Upper lobe of right lung (tissue), 1 donor: ENCODE data around the gene SIGLEC6. TPM values are rescaled to one million over a fixed set of nuclear protein-coding genes. Genes with fewer than 3 reads are reported as not detected.
A peak's percentile ranks its signal among the peaks of the same experiment; 100 is the strongest.

ENCODE experiments used
- ATAC-seq: fragments of 200-7000 bp; cut with Tn5 transposase; one replicate; pipeline ENCODE4 v1.9.1; 2020; ENCODE audit warnings: mild to moderate bottlenecking, moderate library complexity
- DNase-seq: peaks from one replicate; pipeline ENCODE4 v3.0.0-alpha.2; 2020
- H3K27ac ChIP-seq: fragments of 200-600 bp; one replicate; pipeline ENCODE4 v1.8.0; 2022
- H3K27me3 ChIP-seq: fragments of 200-600 bp; one replicate; pipeline ENCODE4 v1.8.0; 2022; ENCODE audit warnings: mild to moderate bottlenecking
- H3K36me3 ChIP-seq: fragments of 200-600 bp; one replicate; pipeline ENCODE4 v1.8.0; 2022
- H3K4me1 ChIP-seq: fragments of 200-600 bp; one replicate; pipeline ENCODE4 v1.8.0; 2022
- H3K4me3 ChIP-seq: fragments of 200-600 bp; one replicate; pipeline ENCODE4 v1.8.0; 2022; ENCODE audit warnings: mild to moderate bottlenecking
- H3K9me3 ChIP-seq: fragments of 200-600 bp; one replicate; pipeline ENCODE4 v1.8.0; 2022
- intact Hi-C: fragments of 100-400 bp; cut with DNase I; formaldehyde crosslinking; loops from one replicate; pipeline ENCODE4 v1.11.0; 2022
- total RNA-seq: library from RNA; stranded (reverse); fragmentation: NEBNext Ultra II Directional; extraction: Animal tissue kit (Norgen Biotek cat#: 25700); gene quantifications from one replicate; pipeline ENCODE4 v1.2.1, GENCODE V29; 2021
- TF ChIP-seq, protein P1 (sequence below): fragments of 200-600 bp; IDR thresholded peaks from one replicate; pipeline ENCODE4 v1.8.0; 2022; ENCODE audit warnings: antibody characterized with exemption
- donor health status: DM: no; HTN: yes; CAD: no; lungs with severe emphysema.

Gene SIGLEC6
- total RNA-seq, 1 donor from 2014 or later = 9.4 TPM

DNA sequence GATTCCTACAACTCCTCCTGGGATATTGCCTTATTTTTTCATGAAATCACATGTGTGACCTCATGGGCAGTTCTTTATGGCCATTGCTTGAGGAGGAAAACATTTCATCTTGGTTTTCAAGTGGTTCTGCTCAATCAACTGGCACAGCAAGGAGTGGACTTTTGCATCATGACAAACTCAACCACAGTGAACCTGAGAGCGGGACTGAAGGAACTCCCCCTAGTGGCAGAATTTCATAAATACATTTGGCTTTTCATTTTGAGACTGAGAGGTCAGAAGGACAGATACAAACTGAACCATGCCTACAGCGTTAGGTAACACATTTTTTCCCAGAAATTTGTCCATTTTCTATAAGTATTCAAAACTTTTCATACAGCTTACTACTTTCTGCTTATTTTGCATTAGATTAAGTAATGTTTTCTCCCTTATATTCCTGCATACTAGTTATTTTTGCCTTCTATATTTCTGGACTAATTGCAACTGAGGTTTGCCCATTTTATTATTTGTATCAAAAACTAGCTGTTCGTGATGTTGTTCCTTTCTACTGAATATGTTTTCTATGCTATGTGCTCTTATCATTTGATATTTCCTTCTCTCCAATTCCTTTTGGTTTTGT lies 16.5 kb downstream of the SIGLEC6 start:
- intact Hi-C loops = no loop called here
- no peak for DNase-seq
- no peaks in the 10 kb centered on the region for H3K9me3 ChIP-seq
- no peaks in the 10 kb centered on the region for H3K36me3 ChIP-seq
- no peaks in the 10 kb centered on the region for H3K4me1 ChIP-seq
- H3K4me3 ChIP-seq = no peak overlapping the region
- no peak overlapping the region for H3K27ac ChIP-seq
- TF ChIP-seq, protein P1, sequence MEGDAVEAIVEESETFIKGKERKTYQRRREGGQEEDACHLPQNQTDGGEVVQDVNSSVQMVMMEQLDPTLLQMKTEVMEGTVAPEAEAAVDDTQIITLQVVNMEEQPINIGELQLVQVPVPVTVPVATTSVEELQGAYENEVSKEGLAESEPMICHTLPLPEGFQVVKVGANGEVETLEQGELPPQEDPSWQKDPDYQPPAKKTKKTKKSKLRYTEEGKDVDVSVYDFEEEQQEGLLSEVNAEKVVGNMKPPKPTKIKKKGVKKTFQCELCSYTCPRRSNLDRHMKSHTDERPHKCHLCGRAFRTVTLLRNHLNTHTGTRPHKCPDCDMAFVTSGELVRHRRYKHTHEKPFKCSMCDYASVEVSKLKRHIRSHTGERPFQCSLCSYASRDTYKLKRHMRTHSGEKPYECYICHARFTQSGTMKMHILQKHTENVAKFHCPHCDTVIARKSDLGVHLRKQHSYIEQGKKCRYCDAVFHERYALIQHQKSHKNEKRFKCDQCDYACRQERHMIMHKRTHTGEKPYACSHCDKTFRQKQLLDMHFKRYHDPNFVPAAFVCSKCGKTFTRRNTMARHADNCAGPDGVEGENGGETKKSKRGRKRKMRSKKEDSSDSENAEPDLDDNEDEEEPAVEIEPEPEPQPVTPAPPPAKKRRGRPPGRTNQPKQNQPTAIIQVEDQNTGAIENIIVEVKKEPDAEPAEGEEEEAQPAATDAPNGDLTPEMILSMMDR = peak; percentile 82
- ATAC-seq = peak; percentile 83
- H3K27me3 ChIP-seq = peaks cover 17% of the 10 kb centered on the region

DNA sequence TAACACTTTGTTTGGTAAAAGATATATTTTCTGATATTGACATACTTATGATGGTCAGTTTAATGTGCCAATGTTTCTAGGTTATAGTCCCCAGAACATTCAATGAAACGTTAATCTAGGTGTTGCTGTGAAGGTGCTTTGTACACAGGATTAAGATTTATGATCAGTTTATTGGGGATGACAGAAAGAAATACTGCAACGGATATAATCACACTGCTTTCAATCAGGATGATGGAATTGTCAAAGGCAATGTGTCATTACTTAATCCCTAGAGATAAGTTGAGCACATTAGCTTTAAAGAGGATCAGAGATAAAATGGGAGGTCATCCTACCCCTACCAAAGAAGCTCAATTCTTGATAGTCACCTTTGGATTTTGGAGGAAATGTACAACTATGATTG lies 17.5 kb downstream of the SIGLEC6 start:
- Histone ChIP-seq H3K36me3 (no peaks in the 10 kb centered on the region), H3K27me3 (peaks cover 13% of the 10 kb centered on the region)

DNA sequence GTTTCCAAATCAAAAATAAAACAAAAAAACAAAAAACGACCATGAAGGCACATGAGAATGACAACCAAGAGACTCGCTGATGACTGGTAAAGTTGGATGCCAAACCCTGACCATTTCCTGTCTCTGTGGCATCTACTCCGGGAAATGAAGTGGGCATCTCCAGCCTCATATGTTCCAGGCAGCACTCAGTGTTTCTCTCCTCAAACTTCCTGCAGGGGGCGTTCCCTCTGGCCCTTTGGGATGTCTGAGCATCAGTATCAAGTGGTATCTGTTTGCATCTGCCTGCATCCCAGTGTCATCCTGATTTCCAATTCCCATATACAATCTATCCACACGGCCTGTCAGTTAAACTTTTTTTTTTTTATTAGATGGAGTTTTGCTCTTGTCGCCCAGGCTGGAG lies 20.1 kb downstream of the SIGLEC6 start:
- no peaks in the 10 kb centered on the region for H3K9me3 ChIP-seq
- no peaks in the 10 kb centered on the region for H3K4me1 ChIP-seq
- ATAC-seq = peak; percentile 33
- DNase-seq = no peak
- H3K4me3 ChIP-seq = no peak overlapping the region
- intact Hi-C loops = no loop called here
- H3K36me3 ChIP-seq = no peaks in the 10 kb centered on the region
- TF ChIP-seq, protein P1 = no peak
- peaks cover 13% of the 10 kb centered on the region for H3K27me3 ChIP-seq
- no peak overlapping the region for H3K27ac ChIP-seq

More for the DNA sequence above, 17.5 kb downstream of the SIGLEC6 start:
- H3K27ac ChIP-seq = no peak overlapping the region
- no peak overlapping the region for H3K4me3 ChIP-seq
- ATAC-seq (no peak), DNase-seq (no peak)
- intact Hi-C loops = no loop called here
- H3K9me3 ChIP-seq = no peaks in the 10 kb centered on the region
- H3K4me1 ChIP-seq = no peaks in the 10 kb centered on the region
- TF ChIP-seq, protein P1 = no peak

DNA sequence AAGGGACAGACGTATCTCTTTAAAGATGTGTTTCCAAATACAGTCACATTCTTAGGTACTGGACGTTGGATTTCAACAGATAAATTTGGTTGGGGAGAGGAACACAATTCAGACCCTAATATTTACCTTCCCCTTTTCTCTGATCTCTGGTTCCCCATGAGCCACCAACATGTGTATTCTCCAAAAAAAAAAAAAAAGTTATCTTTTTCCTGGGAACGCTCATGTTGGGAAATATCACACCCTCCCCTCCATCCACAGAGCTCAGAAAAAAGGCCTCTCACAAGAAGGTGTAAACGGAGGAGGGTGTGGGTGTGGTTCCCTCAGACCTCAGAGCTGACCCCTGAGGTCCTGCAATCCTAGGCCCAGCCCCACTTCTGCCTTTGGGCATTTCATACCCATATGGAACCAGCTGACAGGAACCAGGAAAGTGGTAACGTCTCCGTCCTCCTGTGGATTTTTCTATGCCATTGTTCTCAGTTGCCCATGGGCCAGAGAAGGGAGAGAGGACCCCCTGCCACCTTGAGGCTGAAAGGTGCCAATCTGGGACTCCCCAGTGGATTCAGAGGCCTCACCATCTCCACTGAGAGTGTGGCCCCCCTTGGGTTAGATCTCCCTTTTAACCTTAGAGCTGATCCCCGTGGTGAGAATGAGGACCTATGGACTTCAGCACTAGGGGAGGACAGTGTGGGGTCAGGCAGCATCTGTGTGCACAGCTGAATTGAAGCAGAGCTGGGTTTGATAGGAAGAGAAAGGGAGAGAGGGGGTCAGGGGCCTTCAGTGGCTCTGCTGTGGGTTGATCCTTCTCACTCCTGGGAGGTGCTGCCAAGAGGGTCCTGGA lies 21.4 kb downstream of the SIGLEC6 start:
- no peaks in the 10 kb centered on the region for H3K36me3 ChIP-seq
- TF ChIP-seq, protein P1 = no peak
- DNase-seq (no peak), ATAC-seq (peak; percentile 24)
- peaks cover 13% of the 10 kb centered on the region for H3K27me3 ChIP-seq
- no peaks in the 10 kb centered on the region for H3K9me3 ChIP-seq
- H3K4me1 ChIP-seq = no peaks in the 10 kb centered on the region
- H3K27ac ChIP-seq = no peak overlapping the region
- intact Hi-C loops = no loop called here
- no peak overlapping the region for H3K4me3 ChIP-seq

DNA sequence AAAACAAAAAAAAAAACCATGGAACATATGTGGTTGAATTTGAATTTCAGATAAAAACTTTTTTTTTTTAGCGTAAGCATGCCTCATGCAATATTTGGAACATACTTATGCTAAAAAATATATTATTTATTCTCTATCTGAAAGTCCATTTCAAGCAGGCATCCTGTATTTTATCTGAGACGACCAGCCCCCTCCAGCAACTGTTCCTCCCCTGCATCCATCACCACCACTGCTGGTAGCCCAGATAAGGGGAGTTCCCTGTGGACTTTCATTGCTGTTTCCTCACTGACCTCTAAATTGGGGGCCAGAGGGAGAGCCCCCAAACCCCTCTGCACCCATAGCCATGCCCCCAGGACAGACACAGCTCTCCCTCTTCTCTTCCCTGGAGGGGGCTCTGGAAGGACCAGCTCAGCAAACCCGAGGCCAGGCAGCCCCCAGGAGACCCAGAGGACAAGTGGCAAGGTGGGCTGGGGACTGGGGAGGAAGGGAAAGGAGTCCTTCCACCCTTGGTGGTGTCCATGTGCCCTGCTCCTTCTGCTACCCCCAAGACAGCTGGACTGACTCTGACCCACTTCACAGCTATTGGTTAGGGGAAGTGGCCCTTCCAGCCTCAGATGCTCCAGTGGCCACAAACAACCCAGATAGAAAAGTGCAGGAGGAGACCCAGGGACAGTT lies 23.3 kb downstream of the SIGLEC6 start:
- Histone ChIP-seq H3K27me3 (peaks cover 13% of the 10 kb centered on the region), H3K36me3 (no peaks in the 10 kb centered on the region), H3K4me3 (no peak overlapping the region), H3K9me3 (peaks cover 3% of the 10 kb centered on the region), H3K4me1 (no peaks in the 10 kb centered on the region), H3K27ac (no peak overlapping the region)
- no peak for DNase-seq
- peak; percentile 15 for ATAC-seq
- TF ChIP-seq, protein P1 = no peak
- intact Hi-C loops = no loop called here
